ENCODE results near the gene QKI.

QKI gene

DNA sequence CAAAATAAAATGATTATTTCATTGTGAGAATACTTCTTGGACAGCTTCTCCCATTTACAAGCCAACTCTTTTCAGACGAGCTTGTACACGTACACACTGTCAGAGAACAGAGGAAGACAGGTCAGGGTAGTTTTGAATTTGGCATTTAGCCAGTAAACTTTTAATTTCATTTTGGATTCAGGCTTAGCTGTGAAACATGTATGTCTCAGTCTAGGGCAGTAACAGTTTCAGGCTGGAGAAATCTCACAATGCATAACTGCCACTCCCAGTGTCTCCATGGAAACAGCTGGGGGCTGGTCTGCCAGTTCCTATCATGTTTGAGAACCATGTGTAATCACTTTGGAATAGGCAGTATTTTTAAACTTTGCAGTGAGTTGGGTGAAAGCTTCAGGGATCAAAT lies 22.0 kb upstream of the QKI start:
- no peak for DNase-seq

DNA sequence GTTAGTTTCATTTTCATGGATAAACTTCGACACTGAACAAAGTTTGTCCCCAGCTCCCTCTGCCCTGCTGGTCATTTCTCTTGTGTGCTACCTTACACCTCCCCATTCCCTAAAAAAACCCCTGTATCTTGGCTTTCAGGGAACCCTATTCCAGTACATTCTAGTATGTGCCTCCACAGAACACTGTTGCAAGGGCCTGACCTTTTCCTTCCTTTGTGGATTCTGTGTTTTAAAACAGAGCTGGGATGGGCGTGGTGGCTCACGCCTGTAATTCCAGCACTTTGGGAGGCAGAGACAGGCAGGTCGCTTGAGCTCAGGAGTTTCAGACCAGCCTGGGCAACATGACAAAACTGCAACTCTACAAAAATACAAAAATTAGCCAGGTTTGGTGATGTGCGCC lies 20.6 kb upstream of the QKI start:
- DNase-seq, result no peak

DNA sequence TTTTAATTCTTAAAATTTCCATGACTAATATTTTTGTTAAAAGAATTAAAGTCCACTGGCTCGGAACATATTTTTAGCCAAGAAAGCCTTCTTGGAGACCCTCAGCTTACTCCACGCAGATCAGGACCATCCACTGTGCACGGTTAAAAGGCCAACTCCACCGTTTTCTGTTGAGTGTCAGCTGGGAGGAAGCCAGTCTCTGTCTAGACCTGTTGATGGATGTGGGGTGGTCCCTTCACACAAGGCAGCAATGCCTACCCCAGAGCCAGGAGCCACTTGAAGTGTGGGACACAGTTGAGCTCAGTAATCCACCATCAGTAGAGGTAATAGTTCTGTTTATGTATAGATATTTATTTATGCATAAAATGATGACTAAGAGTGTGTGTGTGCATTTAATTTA lies 19.9 kb upstream of the QKI start:
- no peak for DNase-seq

DNA sequence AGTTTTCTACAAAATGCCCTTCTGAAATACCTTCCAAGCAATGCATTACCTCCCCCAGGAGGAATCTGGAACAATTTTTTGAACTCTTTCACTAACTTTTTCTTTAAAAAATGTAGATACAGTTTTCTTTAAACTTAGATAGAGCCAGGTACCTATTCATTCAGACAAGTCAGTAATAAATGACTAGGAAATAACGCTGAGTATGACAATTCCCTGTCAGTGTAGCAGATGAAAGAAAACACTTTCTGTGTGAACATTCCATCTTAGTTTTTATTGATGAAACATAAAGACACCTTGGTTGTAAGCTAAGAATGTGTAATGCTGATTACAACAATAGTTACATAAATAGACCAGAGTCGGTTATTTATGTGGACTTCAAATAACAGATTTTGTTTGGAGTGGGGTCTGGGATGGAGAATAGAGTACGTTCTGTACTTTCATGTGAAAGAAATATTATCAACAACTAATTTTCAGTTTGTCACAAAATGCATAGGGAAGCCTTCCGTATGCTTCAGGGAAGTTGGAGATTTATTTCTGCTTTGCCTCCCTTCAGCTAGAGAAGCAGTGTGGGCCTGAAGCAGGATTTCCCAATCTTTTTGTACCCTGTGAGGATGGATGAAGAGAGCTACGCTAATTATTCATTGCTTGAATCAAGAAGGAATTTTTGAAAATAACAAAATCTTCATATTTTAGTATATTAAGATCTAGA lies 19.2 kb upstream of the QKI start:
- no peak for DNase-seq

DNA sequence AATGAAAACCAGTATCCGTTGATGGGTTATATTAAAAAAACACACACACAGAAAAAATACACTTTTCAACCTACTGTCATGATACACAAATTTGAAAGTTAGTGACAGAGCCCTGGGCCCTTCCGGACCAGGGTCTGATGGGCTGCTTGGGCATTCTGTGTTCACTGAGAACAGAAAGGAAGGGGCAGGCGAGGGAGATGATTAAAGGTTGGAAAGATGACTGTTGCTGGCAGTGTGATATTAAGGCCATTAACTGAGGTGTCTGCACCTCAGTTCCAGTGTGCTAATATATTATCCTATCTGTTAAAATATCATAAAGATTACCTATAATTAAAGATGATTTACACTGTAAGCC lies 18.7 kb upstream of the QKI start:
- DNase-seq, result no peak

- no peak for DNase-seq
Observed at GRCh38 chr6:163397326-163397725, 17.2 kb upstream of the QKI start.

DNA sequence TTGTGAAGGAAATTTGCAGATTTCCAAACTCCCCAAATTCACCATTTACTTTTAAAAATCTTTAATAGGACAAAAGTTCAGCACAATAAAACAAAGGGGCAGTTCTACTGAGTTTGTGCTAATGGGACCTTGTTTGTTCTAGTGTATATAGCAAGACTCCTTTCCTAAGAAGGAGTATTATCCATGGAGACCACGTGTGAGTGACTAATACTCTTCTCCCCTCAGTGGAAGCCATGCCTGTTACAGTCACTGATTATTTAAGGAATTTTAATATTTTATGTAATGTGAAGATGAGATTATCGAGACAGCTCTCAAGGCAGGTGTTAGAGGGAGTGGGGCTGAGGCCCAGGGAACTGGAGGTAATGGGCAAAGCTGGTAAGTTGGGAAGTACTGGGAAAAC lies 16.4 kb upstream of the QKI start:
- DNase-seq, result no peak

DNA sequence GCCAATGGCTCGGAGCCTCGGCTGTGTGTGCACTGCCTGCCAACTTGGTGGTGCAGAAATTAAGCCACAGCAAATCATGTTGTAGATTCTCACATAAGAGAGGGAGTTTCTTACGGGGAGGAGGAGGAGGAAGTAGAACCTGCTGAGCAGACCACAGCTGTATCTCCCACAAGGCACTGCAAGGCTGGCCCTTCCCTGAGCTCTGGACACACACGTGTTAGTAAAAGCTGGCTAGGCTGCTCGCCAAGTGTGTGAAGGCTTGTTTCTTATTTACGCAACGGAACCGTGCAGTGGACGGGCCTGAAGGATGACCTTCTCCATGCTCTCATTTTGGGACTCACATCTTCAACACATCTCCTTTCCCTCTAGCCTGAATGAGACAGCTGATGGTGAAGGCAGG lies 15.7 kb upstream of the QKI start:
- DNase-seq, result no peak

DNA sequence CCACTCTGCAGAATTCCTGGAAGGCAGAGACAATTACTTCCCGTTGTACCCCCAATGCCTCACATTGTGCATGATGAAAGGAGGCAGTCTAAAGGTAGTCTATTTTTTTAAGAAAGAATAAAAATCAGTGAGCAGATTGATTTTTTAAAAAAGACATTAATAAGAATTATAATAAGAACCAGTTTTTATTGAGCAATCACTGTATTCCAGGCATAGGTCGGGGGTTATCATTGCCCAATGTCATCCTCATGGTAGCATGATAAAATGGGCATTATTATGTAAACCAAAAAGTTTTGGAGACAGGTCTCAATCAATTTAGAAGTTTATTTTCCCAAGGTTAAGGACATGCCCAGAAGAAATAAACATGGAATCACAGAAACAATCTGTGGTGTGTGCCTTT lies 14.0 kb upstream of the QKI start:
- DNase-seq, result no peak

DNA sequence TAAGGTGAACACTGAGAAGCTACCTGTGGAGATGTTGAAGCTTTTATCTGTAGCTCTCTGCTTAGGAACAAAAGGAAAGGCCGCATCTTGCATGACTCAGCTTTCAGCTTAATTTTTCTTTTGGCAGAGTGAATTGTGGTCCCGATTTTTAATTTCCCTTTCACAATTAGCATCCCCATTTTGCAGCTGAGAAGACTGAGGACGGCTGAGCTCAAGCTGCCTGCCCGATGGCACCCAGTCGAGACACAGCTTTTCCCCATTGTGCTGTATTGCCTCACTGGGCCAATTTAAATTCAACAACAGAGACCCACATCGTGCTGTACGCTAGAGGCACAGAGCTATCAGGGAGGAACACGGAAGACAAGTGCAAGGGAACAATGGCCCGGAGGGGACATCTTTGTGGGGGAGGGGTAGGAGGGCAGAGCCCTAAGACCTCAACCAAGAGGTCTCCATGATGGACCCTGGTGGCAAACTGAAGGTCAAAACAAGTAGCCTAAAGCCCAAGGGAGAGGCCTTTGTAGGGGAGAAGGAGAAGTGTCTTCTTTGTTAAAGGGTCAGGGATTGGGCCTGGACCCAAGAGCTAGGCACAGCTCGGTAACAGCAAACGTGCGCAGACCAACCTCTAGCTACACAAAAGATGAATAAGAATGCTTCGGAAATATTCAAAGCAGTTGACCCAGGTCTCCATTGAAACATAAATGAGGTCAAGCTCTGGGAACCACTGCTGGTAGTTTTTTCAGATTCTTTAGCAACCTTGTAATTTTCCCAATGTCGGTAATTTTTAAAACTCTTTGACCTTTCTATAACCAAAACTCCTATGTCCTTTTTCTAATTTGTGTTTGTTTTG lies 13.3 kb upstream of the QKI start:
- no peak for DNase-seq

GRCh38 chr6:163402616-163403015 lies 11.9 kb upstream of the QKI start:
- DNase-seq, result no peak

GRCh38 chr6:163404825-163405265 lies 9.7 kb upstream of the QKI start:
- no peak for DNase-seq

DNA sequence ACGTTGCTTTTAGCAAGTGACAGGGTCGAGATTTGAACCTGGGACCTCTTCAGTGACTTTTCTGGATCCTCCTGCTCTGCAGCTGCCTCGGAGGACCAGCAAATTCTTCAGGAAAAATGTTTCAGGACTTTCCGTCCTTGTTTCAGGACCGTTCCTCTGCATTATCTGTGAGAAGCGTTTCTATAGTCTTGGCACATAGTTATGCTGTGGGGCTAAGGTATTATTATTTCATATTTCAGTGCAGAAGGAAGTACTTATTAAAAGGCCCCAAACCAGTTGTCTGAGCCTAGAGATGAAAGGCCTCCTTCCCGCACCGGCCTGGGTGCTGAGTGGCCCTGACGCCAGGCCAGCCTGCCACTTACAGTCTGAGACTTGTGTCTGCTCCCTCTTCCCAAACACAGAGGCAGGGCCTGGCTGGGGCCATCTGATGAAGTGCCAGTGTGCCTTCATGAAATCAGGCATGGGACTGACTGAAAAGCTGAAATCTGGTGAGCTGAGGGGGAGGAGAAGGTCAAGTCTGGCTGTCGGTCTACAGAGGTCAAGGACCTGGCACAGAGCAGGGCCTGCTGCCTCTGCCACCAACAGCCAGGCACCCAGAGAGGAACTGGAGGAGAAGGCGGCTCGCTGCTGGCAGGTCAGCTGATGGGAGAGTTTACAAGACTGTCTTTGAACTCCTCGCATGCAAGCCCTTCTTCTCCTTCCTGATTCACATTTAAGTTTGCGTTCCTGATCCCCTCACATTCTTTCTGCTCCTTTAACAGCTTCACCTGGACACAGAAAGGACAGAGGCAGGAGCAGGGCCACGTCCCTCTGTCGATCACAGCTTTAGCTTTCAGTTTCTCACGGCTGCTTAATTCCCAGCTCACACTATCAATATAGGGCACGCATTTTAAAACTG lies 8.9 kb upstream of the QKI start:
- DNase-seq, result no peak

DNA sequence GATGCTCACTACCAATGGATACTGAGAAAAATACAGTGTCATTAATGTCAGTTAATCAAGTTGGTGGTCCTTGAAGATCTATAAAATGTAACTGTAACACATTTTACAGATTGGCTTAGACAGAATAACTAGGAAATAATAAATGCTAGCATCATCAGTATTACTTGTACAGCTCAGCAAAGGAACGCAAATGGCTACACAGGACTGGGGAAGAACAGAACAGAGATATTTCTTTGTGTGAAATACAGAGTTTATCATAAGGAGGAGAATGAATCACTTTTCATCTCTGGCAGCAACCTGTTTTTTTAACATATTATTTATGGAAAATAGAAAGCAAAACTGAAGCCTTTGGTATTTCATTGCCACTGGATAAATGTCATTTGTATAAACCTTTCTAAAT lies 8.2 kb upstream of the QKI start:
- DNase-seq, result no peak

DNA sequence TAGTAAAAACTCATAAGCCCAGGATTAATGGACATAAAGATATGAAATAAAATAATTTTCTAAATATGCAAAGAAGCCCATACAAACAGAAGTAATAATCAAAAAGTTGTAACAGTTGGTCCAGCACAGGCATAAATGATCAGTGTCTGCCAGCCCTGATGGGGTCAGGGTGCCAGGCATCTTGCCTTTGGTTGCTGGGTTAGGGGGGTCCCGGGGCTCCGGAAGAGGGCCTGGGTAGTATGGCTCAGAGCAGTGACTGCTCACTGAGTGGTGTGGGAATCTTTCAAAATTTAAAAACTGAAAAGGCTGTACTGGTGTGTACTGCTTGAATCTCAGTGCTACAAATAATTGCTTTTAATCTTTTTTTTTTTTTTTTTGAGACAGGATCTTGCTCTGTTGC lies 7.7 kb upstream of the QKI start:
- DNase-seq, result no peak

- no peak for DNase-seq
Observed at GRCh38 chr6:163408352-163408991, 6.0 kb upstream of the QKI start.

DNA sequence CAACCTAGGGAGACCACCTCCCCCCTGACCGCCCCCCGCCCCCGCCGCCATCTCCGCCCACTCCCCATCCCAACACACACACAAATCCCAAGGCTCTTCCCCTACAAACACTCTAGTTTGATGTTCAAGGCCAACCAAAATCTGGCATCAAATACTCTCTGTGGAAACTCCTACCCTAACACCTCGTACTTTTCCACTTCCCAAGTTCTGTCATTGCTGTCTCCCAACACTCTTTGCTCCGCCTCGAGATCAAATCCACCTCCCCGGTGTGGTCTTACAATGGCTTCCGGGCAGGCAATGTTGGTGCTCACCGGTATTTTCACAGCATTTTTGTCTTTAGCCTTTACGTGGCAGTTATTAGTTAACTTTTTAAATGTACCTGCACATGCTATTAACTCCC lies 4.8 kb upstream of the QKI start:
- DNase-seq, result no peak

- DNase-seq, result no peak
Observed at GRCh38 chr6:163412341-163412740, 2.2 kb upstream of the QKI start.

GRCh38 chr6:163412801-163413344 lies 1.6 kb upstream of the QKI start:
- DNase-seq, result no peak

- DNase-seq, result no peak
Observed at GRCh38 chr6:163413345-163414116, 987 bp upstream of the QKI start.

- DNase-seq, result no peak
Observed at GRCh38 chr6:163414946-163415619, 565 bp downstream of the QKI start.

All from NCI-H524 treated with DMSO at 0.1 percent for 48 hours (cell line).